HTERT RPE-1 (cell line): ENCODE results near the gene SATL1.
"Not testable (repeated sequence)": the region's sequence is repeated elsewhere in the genome, so short reads cannot be mapped to it uniquely, and the experiment has no call there.

Experiments
- in situ Hi-C: fragments of 300-500 bp; cut with MboI; formaldehyde crosslinking; loops from 4 replicates; pipeline ENCODE4 v1.14.3; 2020; ENCODE audit warnings: low sequenced_read_pairs

Gene SATL1

GRCh38 chrX:85109235-85109634 lies 134.3 kb downstream of the SATL1 start:
- in situ Hi-C loops = no loop called here

- in situ Hi-C loops = no loop called here
These were observed 135.4 kb downstream of the SATL1 start for GRCh38 chrX:85108165-85108564.

- in situ Hi-C loops = no loop called here
These were observed 136.2 kb downstream of the SATL1 start for GRCh38 chrX:85107407-85107806.

DNA sequence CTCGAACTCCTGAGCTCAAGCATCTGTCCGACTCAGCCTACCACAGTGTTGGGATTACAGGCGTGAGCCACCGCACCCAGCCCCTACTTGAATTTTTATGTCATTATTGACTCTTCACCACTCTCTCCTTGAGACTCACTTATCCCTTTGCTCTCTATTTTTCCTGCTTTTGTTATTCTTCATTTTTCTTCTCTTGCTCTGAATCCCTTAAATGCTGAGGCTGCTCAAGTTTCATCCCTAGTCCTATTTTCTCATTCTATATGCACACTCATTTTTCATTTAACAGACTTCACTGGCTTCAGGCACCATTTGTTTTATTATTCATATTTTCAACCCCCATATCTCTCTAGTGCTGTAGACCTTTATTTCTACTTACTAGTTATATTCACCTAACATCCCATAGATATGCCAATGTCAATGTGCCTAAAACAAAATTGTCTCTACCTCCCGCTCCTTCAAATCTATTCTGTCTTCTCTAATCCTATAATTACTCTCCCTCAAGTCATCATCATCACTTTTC lies 154.2 kb downstream of the SATL1 start:
- in situ Hi-C loops = no loop called here

DNA sequence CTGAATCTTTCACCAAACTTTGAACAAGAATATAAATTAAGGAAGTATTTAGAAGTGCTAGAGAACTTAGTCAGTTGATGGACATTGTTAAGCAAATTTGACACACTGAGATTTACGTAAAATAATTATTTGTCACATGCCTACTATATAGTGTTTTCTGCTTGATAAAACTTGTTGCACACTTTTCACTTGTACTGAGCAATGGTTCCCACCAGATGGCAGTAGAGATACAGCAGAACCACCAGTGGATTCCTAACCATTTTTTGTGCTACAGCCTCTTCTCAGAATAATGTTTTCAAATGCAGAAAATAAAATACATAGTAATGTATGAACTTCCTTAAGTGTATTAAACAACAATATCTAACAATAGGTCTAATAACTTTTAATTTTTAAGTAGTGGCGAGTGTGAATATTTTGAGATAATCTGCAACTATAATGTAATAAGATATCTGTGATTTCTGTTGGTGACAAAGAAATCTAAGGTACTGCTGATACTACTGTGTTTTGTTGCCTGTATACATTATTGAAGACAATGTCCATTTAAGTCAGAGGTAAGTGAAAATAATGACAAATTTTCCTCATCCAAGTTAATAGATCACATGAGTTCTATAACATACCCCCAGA lies 158.7 kb downstream of the SATL1 start:
- in situ Hi-C loops = no loop called here

DNA sequence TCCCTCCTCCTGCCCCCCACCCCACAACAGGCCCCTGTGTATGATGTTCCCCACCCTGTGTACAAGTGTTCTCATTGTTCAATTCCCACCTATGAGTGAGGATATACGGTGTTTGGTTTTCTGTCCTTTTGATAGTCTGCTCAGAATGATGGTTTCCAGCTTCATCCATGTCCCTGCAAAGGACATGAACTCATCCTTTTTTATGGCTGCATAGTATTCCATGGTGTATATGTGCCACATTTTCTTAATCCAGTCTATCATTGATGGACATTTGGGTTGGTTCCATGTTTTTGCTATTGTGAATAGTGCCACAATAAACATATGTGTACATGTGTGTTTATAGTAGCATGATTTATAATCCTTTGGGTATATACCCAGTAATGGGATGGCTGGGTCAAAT lies 166.3 kb downstream of the SATL1 start:
- in situ Hi-C loops = not testable (repeated sequence)

DNA sequence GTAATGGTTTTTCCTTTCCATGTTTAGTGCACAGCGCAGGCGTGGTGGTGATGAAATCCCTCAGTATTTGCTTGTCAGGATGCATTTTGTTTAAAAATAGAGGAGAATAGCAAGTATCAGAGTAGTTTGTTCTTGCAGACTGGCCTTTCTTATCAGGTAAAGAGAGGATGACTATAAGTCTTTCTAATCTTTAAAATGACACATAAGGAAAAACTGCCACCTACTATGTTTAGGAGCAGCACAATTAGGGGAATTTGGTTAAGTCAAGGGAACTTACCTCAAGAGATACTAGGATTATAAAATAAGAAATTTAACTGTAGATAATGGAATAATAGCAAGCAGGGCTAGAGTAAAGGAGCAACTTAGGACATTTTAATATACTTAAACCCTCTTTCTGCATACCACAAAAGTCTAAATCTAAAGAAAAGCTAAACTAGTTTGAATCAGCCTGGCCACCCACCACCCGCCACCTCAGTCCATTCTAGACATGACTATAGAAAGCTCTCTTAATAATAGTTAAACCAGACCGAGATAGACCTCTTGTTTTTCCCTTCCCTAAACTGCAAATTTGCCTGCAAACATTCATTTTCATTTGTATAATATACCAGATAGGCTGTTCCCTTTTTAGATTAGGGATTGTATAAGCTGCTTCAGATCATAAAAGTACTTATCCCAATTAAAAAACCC lies 177.9 kb downstream of the SATL1 start:
- in situ Hi-C loops = no loop called here

- in situ Hi-C loops = no loop called here
These were observed 190.8 kb downstream of the SATL1 start for GRCh38 chrX:85052636-85053343.

GRCh38 chrX:85052205-85052604 lies 191.4 kb downstream of the SATL1 start:
- in situ Hi-C loops = no loop called here

- in situ Hi-C loops = no loop called here
These were observed 192.0 kb downstream of the SATL1 start for GRCh38 chrX:85051627-85052026.
